ENCODE results near the gene TLX3. TPM values are rescaled to one million over a fixed set of nuclear protein-coding genes. Genes with fewer than 3 reads are reported as not detected.

Gene TLX3
- total and polyA plus RNA-seq, 2 experiments from 2014 or later: 0.22 TPM; not detected in 1

DNA sequence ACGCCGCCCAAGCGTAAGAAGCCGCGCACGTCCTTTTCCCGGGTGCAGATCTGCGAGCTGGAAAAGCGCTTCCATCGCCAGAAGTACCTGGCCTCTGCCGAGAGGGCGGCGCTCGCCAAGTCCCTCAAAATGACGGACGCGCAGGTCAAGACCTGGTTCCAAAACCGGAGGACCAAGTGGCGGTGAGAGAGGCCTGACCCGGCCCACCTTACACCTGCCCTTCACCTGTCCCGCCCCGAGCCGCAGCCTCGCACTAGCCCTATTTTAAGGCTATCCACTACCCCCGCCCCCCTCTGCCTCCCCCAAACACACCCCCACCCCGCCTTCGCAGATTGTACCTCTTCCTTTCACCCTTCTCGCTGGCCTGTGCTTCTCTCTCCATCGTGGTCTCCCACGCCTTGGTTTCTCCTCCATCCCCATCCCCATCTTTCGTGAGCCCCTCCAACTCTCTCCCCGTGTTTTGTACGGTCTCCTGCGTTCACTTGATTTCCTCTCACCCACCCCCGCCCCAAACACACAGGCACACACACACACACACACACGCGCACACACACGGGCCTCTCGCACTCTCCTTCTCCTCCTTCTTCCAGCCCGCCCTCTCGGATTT, 1.3 kb downstream of the TLX3 start:
- H3K27me3 ChIP-seq: peaks cover 98% of the 10 kb centered on the region

DNA sequence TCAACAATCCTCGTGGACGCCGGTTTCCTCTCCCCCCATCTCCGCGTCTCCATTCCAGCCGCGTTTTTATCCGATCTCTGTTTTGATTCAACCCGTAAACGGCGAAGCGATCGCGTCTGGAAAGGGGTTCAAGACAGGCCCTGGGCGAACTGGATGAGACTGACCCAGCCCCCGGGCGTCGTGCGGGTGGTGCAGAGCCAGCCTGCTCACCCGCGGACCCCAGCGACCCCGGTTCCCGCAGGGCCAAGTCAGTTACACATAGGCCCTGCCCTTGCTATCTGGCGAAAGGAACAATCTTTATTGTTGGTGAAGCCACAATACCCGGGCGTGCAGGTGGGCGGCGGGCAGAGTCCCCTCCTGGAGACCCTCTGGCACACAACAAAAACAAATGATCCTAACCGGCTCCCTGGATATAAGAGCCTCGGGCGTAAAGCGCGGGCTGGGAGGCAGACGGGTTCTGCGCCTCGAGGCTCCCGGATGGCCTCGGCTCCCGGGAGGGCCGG, 1.8 kb downstream of the TLX3 start:
- Histone ChIP-seq H3K36me3 (replicated peaks; ENCODE audit: insufficient read depth, low read depth) (no peaks in the 10 kb centered on the region), H3K4me3 (no peak overlapping the region), H3K27me3 (peaks cover 98% of the 10 kb centered on the region), H3K4me2 (peak overlapping the region; percentile 76), H3K4me1 (ENCODE audit: insufficient read depth) (peaks cover 42% of the 10 kb centered on the region), H3K9me3 (ENCODE audit: low read depth) (no peaks in the 10 kb centered on the region), H2AFZ (no peak overlapping the region), H4K20me1 (ENCODE audit: insufficient read depth, poor library complexity, severe bottlenecking) (no peaks in the 10 kb centered on the region), H3K9me2 (replicated peaks; ENCODE audit: insufficient read depth) (no peaks in the 10 kb centered on the region), H3K79me2 (no peaks in the 10 kb centered on the region), H3K27ac (no peak overlapping the region)
- 5% methylated on average over 41 of the region's 41 CpGs for WGBS (ENCODE audit: low lambda C conversion rate, missing lambda C conversion rate)
- TF ChIP-seq, protein P1, sequence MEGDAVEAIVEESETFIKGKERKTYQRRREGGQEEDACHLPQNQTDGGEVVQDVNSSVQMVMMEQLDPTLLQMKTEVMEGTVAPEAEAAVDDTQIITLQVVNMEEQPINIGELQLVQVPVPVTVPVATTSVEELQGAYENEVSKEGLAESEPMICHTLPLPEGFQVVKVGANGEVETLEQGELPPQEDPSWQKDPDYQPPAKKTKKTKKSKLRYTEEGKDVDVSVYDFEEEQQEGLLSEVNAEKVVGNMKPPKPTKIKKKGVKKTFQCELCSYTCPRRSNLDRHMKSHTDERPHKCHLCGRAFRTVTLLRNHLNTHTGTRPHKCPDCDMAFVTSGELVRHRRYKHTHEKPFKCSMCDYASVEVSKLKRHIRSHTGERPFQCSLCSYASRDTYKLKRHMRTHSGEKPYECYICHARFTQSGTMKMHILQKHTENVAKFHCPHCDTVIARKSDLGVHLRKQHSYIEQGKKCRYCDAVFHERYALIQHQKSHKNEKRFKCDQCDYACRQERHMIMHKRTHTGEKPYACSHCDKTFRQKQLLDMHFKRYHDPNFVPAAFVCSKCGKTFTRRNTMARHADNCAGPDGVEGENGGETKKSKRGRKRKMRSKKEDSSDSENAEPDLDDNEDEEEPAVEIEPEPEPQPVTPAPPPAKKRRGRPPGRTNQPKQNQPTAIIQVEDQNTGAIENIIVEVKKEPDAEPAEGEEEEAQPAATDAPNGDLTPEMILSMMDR (IDR thresholded peaks at IDR 0.05; ENCODE audit: poor library complexity): no peak
- TF ChIP-seq EZH2phosphoT487 (IDR thresholded peaks at IDR 0.05; ENCODE audit: low read depth, severe bottlenecking, unreplicated experiment) (peak; percentile 27), EZH2 (IDR thresholded peaks at IDR 0.05; ENCODE audit: borderline replicate concordance) (peak; percentile 87)
- no peak for DNase-seq (ENCODE audit: low spot score)

More for the DNA sequence above, 1.3 kb downstream of the TLX3 start:
- Histone ChIP-seq H3K9me2 (replicated peaks; ENCODE audit: insufficient read depth) (no peaks in the 10 kb centered on the region), H3K4me2 (peak overlapping the region; percentile 76), H3K9me3 (ENCODE audit: low read depth) (no peaks in the 10 kb centered on the region), H3K79me2 (no peaks in the 10 kb centered on the region), H3K27ac (no peak overlapping the region), H3K4me1 (ENCODE audit: insufficient read depth) (peaks cover 38% of the 10 kb centered on the region), H3K4me3 (no peak overlapping the region), H3K36me3 (replicated peaks; ENCODE audit: insufficient read depth, low read depth) (no peaks in the 10 kb centered on the region), H4K20me1 (ENCODE audit: insufficient read depth, poor library complexity, severe bottlenecking) (no peaks in the 10 kb centered on the region), H2AFZ (no peak overlapping the region)
- WGBS (ENCODE audit: low lambda C conversion rate, missing lambda C conversion rate): 6% methylated on average over 24 of the region's 41 CpGs
- no peak for DNase-seq (ENCODE audit: low spot score)
- TF ChIP-seq, protein P1 (IDR thresholded peaks at IDR 0.05; ENCODE audit: poor library complexity): no peak
- TF ChIP-seq EZH2phosphoT487 (IDR thresholded peaks at IDR 0.05; ENCODE audit: low read depth, severe bottlenecking, unreplicated experiment) (no peak), EZH2 (IDR thresholded peaks at IDR 0.05; ENCODE audit: borderline replicate concordance) (no peak)

DNA sequence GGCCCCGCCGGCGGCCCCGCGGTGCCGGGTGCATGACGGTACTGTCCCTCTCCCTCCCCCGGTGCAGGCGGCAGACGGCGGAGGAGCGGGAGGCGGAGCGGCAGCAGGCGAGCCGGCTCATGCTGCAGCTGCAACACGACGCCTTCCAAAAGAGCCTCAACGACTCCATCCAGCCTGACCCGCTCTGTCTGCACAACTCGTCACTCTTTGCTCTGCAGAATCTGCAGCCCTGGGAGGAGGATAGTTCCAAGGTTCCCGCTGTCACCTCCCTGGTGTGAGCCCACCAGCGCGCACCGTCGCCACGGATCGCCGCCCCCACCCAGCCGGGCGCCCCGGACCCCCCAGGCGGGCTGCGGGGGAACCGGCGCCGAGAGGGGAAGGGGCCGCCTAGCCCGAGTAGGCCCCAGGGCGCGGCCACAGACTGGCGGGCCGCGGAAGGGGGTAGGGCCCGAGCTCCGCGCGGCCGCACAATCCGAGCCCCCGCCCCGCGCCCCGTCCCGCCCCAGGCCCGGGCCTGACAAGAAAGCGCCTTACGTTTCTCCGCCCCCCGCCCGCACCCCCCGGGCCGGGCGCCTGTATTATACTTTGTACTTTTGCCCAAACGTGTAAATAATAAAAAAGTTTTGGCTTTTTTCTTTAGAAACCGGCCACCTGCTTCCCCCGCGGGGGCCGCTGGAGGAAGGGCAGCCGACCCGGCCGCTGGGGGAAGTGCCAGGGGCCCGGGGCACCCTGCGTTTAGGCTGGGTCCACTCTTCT, 2.5 kb downstream of the TLX3 start:
- Histone ChIP-seq H3K4me2 (peak overlapping the region; percentile 76), H2AFZ (peak overlapping the region; percentile 26), H3K4me3 (no peak overlapping the region), H4K20me1 (ENCODE audit: insufficient read depth, poor library complexity, severe bottlenecking) (no peaks in the 10 kb centered on the region), H3K36me3 (replicated peaks; ENCODE audit: insufficient read depth, low read depth) (no peaks in the 10 kb centered on the region), H3K4me1 (ENCODE audit: insufficient read depth) (peaks cover 49% of the 10 kb centered on the region), H3K27me3 (peaks cover 98% of the 10 kb centered on the region), H3K9me2 (replicated peaks; ENCODE audit: insufficient read depth) (no peaks in the 10 kb centered on the region), H3K27ac (no peak overlapping the region), H3K9me3 (ENCODE audit: low read depth) (no peaks in the 10 kb centered on the region), H3K79me2 (no peaks in the 10 kb centered on the region)
- 1% methylated on average over 28 of the region's 74 CpGs for WGBS (ENCODE audit: low lambda C conversion rate, missing lambda C conversion rate)
- no peak for TF ChIP-seq EZH2phosphoT487 (IDR thresholded peaks at IDR 0.05; ENCODE audit: low read depth, severe bottlenecking, unreplicated experiment)
- peak; percentile 59 for TF ChIP-seq EZH2 (IDR thresholded peaks at IDR 0.05; ENCODE audit: borderline replicate concordance)
- TF ChIP-seq, protein P1 (IDR thresholded peaks at IDR 0.05; ENCODE audit: poor library complexity): no peak
- DNase-seq (ENCODE audit: low spot score): peak; percentile 45
